ENCODE results near the gene RAP1A.
"Not testable (repeated sequence)": the region's sequence is repeated elsewhere in the genome, so short reads cannot be mapped to it uniquely, and the experiment has no call there.

The RAP1A gene

DNA sequence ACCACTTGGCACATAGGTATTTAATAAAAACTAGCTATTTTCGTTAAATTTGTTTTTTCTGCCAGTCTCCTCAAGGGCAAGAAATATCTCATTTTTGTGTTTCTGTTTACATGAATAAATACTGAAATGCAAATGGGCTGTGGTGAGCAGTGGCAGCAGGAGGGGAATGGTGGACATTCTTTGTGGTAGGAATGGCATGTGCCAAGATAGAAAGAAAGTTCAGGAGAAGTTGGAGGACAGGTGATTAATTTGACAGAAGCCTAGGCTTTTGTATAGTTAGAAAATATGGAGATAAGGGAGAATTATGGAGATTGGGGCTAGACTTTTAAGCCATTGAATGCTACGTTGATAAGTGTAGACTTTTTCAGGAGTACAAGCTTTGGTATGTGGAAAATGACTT is 8.6 kb downstream of the RAP1A start:
- DNase-seq (ENCODE audit: extremely low read depth in 1 of 2, low read depth in 1 of 2) = no peak

DNA sequence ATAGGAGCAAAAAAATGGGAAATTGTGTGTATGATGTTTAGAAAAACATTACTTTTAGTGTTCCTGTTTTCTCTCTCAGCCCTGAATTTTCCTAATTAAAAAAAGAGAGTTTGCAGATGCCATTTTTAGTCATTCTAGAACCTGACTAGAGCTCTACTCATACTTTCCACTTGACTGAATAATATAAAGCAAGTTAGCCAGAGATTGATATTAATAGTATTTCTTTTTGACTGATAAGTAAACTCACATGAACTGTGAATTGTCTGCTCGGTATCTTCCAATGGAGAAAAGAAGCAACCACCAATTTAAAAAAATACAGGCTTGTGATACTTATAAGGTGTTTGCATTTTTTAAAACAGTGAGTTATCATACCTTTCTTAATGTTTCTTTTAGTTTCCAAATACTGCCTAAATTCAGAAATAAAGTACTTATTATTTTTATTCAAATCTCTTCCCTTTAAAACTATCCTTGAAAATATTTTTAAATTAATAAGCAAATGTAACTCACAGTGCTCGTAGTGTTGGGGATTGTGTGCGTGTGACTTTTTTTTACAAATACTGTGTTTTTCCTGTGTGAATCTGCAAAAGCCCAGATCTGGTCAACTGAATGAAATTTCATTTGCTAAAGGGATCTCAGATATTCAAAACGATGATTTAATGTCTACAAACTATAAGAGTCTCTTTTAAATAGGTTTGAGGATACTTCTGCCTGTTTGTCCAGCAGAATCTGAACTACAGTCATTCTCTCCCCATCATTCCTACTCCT is 9.8 kb downstream of the RAP1A start:
- no peak for DNase-seq (ENCODE audit: extremely low read depth in 1 of 2, low read depth in 1 of 2)

DNA sequence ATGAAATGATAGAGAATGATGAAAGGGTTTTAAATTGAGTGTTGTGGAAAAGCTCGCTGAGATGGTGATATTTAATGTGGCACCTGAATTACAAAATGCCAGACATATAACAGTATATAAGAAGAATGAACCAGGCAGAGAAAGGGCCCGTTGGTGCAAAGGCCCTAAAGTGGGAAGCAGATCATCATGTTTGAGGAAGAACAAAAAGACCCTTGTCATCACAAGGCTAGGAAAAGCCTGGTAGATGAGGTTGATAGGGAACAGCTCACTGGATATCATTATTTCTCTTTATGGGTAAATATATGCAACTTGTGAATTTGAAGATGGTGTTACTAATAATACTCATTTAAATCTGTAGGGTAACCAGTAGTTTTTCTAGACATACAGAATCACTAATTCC is 11.0 kb downstream of the RAP1A start:
- no peak for DNase-seq (ENCODE audit: extremely low read depth in 1 of 2, low read depth in 1 of 2)

DNA sequence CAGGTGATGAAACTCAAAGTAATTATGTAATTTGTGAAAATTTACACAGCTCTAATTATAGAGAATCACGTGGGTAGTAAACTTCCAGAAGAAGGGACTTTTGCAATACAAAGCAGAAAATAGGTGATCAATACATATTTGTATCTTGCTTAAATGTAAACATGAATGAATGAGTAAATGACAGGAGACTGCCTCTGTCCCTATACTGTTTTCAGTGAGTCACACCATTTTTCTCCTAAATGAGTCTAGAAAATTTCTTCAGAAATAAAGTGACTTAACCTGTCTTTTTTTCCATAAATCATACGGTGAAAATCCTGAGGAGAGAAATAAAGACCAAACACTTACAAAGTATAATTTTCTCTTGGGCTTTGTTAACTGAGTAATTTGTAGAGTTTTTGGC is 11.9 kb downstream of the RAP1A start:
- DNase-seq (ENCODE audit: extremely low read depth in 1 of 2, low read depth in 1 of 2) = no peak

DNA sequence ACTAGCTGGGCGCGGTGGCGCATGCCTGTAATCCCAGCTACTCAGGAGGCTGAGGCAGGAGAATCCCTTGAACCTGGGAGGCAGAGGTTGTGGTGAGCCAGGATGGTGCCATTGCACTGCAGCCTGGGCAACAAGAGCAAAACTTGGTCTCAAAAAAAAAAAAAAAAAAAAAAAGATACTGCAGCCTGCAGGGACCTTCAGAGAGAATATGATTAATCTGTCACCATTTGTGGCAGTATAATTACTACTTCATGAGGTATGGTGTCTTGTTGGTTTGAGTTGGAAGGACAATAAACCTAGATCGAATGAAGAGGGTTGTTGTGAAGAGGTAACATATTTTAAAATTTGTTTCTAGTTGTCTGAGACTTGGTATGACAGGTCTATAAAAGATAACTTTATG is 13.2 kb downstream of the RAP1A start:
- not testable (repeated sequence) for DNase-seq (ENCODE audit: extremely low read depth in 1 of 2, low read depth in 1 of 2)

DNA sequence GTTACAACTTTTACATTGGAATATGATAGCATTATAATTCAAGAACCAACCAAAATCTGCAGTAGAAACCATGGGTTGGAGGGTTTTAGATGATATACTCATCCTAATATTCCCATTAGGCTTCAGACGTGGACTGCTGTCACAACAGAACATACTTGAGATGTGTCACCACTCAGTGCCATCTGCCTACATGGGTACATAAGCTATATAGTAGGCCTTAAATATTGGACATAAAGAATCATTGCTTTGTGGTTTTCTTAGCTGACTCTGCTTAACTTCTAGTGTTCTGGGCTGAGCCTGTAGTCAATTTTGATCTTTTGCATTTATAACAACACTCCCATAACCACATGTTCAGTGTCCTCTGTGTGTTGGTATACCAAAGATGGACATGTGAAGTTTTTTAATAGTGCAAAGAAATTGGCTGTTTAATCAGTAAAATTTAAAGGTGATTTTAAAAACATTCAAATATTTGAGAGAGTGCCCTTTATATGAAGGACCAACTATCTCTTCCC is 14.2 kb downstream of the RAP1A start:
- no peak for DNase-seq (ENCODE audit: extremely low read depth in 1 of 2, low read depth in 1 of 2)

DNA sequence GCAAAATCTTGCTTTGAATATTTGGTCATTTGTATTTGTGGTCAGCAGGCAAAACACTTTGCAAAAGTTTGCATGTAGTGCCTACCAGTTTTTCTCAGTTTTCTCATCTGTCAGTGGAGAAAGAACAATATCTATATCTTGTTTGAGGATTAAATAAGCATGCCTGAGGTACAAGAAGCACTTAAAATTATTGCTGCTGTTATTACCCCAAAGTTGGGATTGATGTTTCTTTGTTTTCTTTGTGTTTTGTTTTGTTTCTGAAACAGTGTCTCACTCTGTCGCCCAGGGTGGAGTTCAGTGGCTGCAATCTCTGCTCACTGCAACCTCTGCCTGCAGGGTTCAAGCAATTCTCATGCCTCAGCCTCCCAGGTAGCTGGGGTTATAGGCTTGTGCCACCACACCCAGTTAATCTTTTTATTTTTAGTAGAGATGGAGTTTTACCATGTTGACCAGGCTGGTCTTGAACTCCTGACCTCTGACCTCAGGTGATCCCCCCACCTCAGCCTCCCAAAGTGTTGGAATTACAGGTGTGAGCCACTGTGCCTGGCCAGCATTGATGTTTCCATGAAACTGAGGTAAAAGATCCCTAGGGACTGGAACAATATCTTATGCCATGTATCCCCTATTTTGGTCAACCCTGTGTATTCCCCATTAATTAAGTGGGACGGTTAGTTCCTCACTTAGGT is 15.9 kb downstream of the RAP1A start:
- no peak for DNase-seq (ENCODE audit: extremely low read depth in 1 of 2, low read depth in 1 of 2)

DNA sequence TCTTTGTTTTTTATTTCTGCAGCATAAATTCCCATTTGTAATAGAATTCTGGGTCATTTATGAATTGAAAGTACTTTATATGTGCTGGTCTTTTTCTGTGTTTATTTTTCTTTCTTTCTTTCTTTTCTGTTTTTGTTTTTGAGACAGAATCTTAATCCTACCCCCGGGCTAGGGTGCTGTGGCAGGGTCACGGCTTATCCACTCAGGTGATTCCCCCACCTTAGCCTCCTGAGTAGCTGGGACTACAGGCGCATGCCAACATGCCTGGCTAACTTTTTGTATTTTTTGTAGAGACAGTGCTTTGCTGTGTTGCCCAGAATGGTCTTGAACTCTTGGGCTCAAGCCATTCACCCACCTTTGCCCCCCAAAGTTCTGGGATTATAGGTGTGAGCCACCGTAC is 18.7 kb downstream of the RAP1A start:
- no peak for DNase-seq (ENCODE audit: extremely low read depth in 1 of 2, low read depth in 1 of 2)

DNA sequence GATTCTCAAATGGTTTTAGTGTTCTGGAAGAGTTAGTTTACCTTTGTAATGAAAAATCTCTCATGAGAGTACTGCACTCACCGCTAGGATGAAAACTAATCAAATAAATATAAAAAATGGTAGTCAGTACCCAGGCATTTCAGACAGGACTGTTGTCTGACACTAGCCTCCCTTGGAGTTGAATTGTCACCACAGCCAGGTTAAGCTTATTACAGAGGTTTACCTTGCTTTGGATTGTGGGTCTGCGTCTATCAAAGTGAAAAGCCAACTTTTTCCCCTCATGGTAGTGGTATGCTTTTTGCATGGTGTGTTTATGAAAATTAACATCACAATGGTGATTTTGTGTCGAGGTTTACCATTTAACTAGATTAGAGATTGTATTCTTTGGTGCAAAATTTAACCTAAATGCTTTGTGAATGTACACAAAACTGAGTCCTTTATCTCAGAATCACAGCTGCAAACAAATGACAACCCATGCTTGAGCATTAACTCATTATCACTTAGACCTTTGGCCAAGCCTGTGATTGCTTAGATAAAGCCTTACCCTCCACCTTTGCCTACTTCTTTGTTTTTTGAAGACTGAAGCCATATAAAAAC is 20.1 kb downstream of the RAP1A start:
- no peak for DNase-seq (ENCODE audit: extremely low read depth in 1 of 2, low read depth in 1 of 2)

DNA sequence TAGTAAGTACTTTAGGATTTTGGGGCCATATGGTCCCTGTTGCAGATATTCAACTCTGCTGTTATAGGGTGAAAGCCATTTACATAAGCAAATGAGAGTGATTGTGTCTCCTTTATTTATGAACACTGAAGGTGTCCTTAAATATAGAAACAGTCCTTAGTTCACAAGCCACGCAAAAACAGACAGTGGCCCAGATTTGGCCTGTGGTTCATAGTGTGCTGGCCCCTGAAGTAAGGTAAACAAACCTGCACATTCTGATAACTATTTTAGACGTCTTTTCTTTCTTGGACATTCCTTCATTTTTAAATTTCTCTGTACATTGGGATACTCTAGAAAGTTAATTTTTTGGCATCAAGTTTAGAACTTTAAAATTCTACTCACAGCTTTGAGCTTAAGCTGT is 23.5 kb downstream of the RAP1A start:
- no peak for DNase-seq (ENCODE audit: extremely low read depth in 1 of 2, low read depth in 1 of 2)

DNA sequence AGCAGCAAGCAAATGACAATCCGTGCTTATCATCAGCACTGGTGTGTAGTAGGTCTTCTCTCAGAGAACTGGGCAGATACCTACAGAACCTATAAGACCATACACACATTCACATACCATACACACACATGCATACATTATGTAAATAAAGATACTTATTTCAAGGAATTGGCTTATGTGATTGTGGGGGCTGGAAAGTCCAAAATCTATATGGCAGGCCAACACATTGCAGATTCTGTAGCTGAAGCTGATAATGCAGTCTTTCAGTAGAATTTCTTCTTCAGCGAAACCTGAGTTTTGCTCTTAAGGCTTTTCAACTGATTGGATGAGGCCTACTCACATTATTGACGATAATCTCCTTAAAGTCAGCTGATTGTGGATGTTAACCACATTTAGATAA is 24.1 kb downstream of the RAP1A start:
- DNase-seq (ENCODE audit: extremely low read depth in 1 of 2, low read depth in 1 of 2) = no peak

DNA sequence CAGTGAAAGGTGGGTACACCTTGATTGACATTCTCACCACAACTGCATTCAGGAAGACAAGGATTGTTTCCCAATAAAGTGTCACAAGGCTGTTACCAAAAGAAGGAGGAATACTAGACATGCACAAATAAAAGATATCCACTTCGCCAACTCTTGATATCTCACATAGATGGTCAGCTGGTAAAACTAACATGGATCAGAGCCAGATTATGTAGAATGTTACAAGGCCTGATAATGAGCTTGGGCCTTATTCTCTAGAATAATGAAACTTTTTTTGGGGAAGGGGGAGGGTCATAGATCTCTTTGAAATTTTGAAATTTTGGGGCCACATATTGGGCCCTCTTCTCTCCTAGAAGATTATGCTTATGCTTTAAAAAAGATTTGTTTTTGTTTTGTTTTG is 24.9 kb downstream of the RAP1A start:
- DNase-seq (ENCODE audit: extremely low read depth in 1 of 2, low read depth in 1 of 2) = no peak

DNA sequence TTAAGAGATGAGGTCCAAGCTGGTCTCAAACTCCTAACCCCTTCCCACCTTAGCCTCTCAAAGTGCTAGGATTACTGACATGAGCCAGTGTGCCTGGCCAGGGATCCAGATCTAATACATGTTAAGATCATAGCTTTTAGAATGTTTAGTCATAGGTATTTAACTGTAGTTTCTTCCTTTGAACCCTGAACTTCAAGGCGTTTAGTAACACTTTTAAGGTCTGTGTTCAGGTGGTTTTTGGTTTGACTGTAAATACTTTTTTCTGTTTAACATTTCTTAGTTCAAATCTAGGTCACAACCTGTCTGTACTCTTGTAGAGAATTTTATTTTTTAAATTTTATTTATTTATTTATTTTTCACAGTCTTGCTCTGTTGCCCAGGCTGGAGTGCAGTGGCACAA is 28.1 kb downstream of the RAP1A start:
- DNase-seq (ENCODE audit: extremely low read depth in 1 of 2, low read depth in 1 of 2) = no peak

DNA sequence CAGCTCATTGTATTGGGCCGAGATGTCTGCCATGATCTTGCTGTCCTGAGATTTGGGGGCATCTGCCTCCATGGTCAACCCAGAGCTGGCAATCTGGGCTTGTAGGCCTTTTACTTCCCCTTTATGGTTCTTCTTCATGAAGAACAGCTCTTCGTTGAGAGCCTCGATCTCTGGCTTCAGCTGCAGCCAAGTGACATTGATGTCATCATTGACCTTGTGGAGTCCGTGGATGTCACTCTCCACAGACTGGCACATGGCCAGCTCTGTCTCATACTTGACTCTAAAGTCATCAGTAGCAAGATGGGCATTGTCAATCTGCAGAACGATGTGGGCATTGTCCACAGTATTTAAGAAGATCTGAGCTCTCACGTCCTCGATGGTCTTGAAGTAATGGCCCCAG is 29.2 kb downstream of the RAP1A start:
- no peak for DNase-seq (ENCODE audit: extremely low read depth in 1 of 2, low read depth in 1 of 2)

DNA sequence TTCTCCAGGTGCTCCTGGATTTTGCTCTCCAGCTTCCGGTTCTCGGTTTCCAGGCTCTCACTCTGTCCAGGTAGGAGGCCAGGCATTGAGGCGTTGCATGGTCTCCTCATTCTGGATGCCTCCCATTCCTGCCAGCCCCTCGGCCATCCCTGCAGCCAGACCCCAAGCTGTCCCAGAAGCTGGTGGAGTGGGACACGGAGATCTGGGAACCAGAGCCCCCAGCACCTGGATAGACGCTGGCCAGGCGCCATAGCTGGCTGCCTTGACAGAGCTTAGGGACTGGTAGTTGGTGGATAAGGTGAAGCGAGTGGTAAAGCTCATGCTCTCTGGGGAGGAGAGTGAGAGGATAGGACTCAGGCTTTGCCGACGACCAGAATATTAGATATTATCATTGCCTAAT is 29.6 kb downstream of the RAP1A start:
- no peak for DNase-seq (ENCODE audit: extremely low read depth in 1 of 2, low read depth in 1 of 2)

DNA sequence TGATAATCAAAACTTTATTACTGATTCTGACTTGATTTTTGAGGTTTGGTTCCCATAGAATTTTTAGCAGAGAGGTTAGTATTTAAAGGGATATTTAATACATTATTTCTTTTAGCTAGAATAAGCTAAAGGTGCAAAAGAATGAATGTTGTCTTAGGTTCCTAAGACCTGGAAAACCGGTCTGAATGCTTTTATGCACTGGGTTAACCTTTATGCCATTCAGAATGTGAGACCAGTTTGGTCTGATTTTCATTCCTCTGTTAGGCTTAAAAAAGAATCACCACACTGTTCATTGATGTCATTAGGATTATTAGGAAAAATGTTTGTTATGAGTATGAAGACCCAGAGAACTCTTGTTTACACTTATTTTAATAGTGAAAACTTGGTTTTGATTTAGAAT is 30.1 kb downstream of the RAP1A start:
- DNase-seq (ENCODE audit: extremely low read depth in 1 of 2, low read depth in 1 of 2) = no peak

DNA sequence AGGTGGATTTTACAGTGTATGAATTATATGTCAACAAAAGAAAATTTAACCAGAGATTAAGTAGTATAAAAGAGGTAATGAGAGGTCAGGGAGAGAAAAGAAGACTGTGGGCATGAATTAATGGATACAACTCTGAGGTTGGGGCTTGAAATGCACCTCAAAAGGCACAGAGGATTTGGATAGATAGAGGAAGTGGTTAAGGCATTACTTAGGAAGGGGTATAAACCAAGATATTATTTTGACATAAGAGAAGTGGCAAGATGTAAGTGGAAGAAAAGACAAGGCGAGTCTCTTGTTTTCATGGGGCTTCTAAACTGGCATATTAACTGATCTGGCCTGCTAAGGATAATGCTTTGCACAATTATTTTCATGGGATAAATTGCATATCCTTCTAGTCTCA is 34.1 kb downstream of the RAP1A start:
- no peak for DNase-seq (ENCODE audit: extremely low read depth in 1 of 2, low read depth in 1 of 2)

DNA sequence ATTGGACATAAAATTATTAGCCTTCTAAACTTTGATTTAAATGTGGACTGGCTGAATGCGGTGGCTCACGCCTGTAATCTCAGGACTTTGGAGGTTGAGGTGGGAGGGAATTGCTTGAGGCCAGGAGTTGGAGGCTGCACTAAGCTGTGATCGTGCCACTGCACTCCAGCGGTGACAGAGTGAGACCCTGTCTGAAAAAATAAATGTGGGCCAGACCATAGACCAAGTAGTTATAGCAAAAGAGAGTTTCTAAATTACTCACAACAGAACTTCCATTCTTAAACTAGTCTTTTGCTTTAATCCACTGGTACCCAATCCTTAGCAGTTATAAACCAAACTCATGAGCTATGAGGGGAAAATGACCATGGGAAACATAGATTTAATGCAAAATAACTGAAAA is 35.2 kb downstream of the RAP1A start:
- DNase-seq (ENCODE audit: extremely low read depth in 1 of 2, low read depth in 1 of 2) = no peak

DNA sequence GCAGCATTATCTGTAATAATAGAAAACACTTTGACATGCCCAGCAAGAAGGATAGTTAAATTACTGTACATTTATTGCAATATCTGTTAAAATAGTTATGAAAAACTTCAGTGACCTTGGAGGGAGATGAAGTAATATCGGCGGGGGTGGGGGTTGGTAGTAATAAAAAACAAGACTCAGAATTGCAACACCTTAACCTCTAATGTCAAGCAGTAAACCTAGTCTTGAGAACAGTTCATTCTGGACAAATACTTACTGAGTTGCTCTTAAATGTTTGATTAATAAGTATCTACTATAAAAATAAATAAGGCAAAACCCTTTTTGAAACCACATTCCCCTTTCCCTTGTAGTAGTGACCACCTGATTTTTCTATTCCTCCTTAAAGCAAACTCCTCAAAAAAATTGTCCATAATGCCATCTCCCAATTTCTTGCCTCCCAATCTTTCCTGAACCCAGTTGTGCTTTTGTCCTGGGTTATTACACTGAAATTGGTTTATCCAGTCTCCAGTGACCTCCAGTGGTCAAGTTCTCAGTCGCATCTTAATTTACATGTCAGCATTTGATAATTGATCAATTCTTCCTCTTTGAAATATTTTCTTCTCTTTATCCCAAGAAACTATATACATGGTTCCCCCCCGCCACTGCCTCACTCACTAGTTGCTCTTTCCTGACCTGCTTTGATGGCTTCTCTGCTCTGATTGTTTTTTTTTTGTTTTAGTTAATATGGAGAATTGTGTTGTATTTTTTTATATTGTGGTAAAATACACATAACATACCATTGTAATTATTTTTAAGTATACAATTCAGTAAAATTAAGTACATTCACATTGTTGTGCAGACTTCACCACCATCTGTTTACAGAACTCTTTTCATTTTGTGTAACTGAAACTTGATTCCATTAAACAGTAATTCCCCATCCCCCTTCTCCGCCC is 36.8 kb downstream of the RAP1A start:
- DNase-seq (ENCODE audit: extremely low read depth in 1 of 2, low read depth in 1 of 2) = no peak

DNA sequence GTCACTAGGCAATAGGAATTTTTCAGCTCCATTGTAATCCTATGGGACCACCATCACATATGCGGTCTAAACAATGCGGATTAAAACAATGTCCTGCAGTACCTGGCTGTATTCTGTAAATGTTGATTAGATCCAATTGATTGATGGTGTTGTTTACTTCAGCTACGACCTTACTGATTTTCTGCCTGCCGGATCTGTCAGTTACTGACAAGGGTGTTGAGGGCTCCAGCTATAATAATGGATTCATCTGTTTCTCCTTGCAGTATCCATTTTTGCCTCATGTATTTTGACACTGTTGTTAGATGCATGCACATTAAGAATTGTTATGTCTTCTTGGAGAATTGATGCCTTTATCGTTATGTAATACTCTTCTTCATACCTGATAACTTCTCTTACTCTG is 39.0 kb downstream of the RAP1A start:
- DNase-seq (ENCODE audit: extremely low read depth in 1 of 2, low read depth in 1 of 2) = no peak
